Spleen (tissue), 11 donors: ENCODE measurements around the gene SCFD2. TPM values are rescaled to one million over a fixed set of nuclear protein-coding genes. Genes with fewer than 3 reads are reported as not detected.
"Not testable (repeated sequence)": the region's sequence is repeated elsewhere in the genome, so short reads cannot be mapped to it uniquely, and the experiment has no call there.

Source experiments
- DNase-seq: peaks from one replicate; pipeline ENCODE4 v3.0.0-alpha.2; 2020
- H3K27ac ChIP-seq, 8 donors: fragments of 200-600 bp; sonication (generic) in 7 of 8; 1 replicate in 4 of 8; 2 replicates in 4 of 8; pipeline versions ENCODE4 v1.5.0 to v1.8.0; 2016 to 2021; ENCODE audit warnings: inconsistent platforms in 4 of 8, mild to moderate bottlenecking in 4 of 8, moderate library complexity in 1 of 8
- H3K27me3 ChIP-seq, 7 donors: fragments of 200-600 bp; sonication (generic) in 6 of 7; replicated peaks in 1 of 7; 1 replicate in 4 of 7; 2 replicates in 3 of 7; pipeline versions ENCODE4 v1.5.0 to v1.8.0; 2016 to 2021; ENCODE audit warnings: inconsistent platforms in 3 of 7, mild to moderate bottlenecking in 1 of 7
- H3K36me3 ChIP-seq, 6 donors: fragments of 200-600 bp; sonication (generic) in 5 of 6; 1 replicate in 4 of 6; 2 replicates in 2 of 6; pipeline versions ENCODE4 v1.5.0 to v1.8.0; 2016 to 2021; ENCODE audit warnings: inconsistent platforms in 2 of 6
- H3K4me1 ChIP-seq, 6 donors: fragments of 200-600 bp; sonication (generic) in 5 of 6; 1 replicate in 3 of 6; 2 replicates in 3 of 6; pipeline versions ENCODE4 v1.5.0 to v1.8.0; 2016 to 2021; ENCODE audit warnings: inconsistent platforms in 3 of 6
- H3K4me3 ChIP-seq, 8 donors: fragments of 200-600 bp; sonication (generic) in 7 of 8; 1 replicate in 4 of 8; 2 replicates in 4 of 8; pipeline versions ENCODE4 v1.5.0 to v1.8.0; 2016 to 2021; ENCODE audit warnings: inconsistent platforms in 4 of 8, mild to moderate bottlenecking in 4 of 8, moderate library complexity in 2 of 8
- H3K9me3 ChIP-seq, 8 donors: fragments of 200-600 bp; sonication (generic) in 7 of 8; 1 replicate in 4 of 8; 2 replicates in 4 of 8; pipeline versions ENCODE4 v1.5.0 to v1.8.0; 2016 to 2021; ENCODE audit warnings: inconsistent platforms in 4 of 8
- CTCF ChIP-seq, 11 experiments: fragments of 200-600 bp in 7 of 11; fragments of 450-650 bp in 4 of 11; sonication (generic) in 4 of 11; IDR thresholded peaks in 8 of 11; conservative IDR thresholded peaks in 3 of 11; 1 replicate in 7 of 11; 2 replicates in 4 of 11; pipeline versions ENCODE4 v1.4.0 to v1.8.0; 2016 to 2021; ENCODE audit warnings: antibody characterized with exemption in 11 of 11, inconsistent platforms in 4 of 11, mild to moderate bottlenecking in 1 of 11
- POLR2A ChIP-seq, 3 donors: fragments of 450-650 bp; IDR thresholded peaks; one replicate each; pipeline ENCODE4 v1.5.1; 2017; ENCODE audit warnings: antibody characterized with exemption in 3 of 3, mild to moderate bottlenecking in 1 of 3
- POLR2AphosphoS5 ChIP-seq, 3 donors: sonication (generic); formaldehyde crosslinking; IDR thresholded peaks; one replicate each; pipeline ENCODE4 v1.5.1; 2017; ENCODE audit warnings: antibody characterized with exemption in 3 of 3
- WGBS, 5 donors: extraction: QIAGEN DNeasy Blood & Tissue Kit in 3 of 5; methylation state at CpG; one replicate each; pipeline versions ENCODE4 v1.1.5 to v1.1.7; 2013 to 2018; 5-methylcytosine and 5-hydroxymethylcytosine counted together
- intact Hi-C: fragments of 100-400 bp; cut with DNase I; formaldehyde crosslinking; loops from one replicate; pipeline ENCODE4 v1.15.0; 2023; ENCODE audit warnings: low total_unique reads
- polyA plus RNA-seq, 3 donors: library from polyadenylated mRNA; stranded (reverse); fragments of 200-250 nt; gene quantifications; one replicate each; pipeline ENCODE4 v1.2.1, GENCODE V29; 2013
- total RNA-seq, 7 donors: library from RNA; depleted of rRNA in 3 of 7; stranded (reverse); fragments of >200 nt in 3 of 7; fragmentation: NEBNext Ultra II Directional in 4 of 7; extraction: Animal tissue kit (Norgen Biotek cat#: 25700) in 4 of 7; gene quantifications; one replicate each; pipeline versions ENCODE4 v1.1.0 to v1.2.1, GENCODE V29; 2016 to 2021
- donor health status: healthy with polysubstance abuse.
- donor health status: DM: no; HTN: no; CAD: no; lungs with moderate emphysema.
- donor health status: DM: no; HTN: no; CAD: no.
- donor health status: Bipolar disorder and iron deficiency.
- donor health status: healthy.
- donor health status: DM: no; HTN: no; CAD: no.
- donor health status: DM: yes; HTN: yes; CAD: no.

SCFD2 gene
- total and polyA plus RNA-seq, 10 donors, result 3.6 to 42.1 (median 21.1) TPM

- Histone ChIP-seq H3K36me3 (no peaks in the 10 kb centered on the region), H3K27me3 (no peaks in the 10 kb centered on the region), H3K4me3 (no peak overlapping the region), H3K9me3 (peaks cover 0 to 19% (median 12%) of the 10 kb centered on the region in 8 donors), H3K4me1 (no peaks in the 10 kb centered on the region), H3K27ac (no peak overlapping the region)
- TF ChIP-seq CTCF (IDR thresholded peaks at IDR 0.05 in 8 of 11, conservative IDR thresholded peaks at IDR 0.05 in 3 of 11), result no peak
- no peak for TF ChIP-seq POLR2AphosphoS5 (IDR thresholded peaks at IDR 0.05)
- no peak for TF ChIP-seq POLR2A (IDR thresholded peaks at IDR 0.05)
- WGBS, 5 donors, result 95 to 98% (median 97%) methylated on average over 2 of the region's 2 CpGs
- intact Hi-C loops, result no loop called here
- DNase-seq, result no peak
These were observed 182.1 kb downstream of the SCFD2 start for GRCh38 chr4:53183754-53184153.

- DNase-seq, H3K4me3 ChIP-seq, H3K27me3 ChIP-seq, H3K4me1 ChIP-seq, H3K27ac ChIP-seq, intact Hi-C loops: not testable (repeated sequence)
- peaks cover 0 to 41% (median 29%) of the 10 kb centered on the region in 8 donors for H3K9me3 ChIP-seq
- H3K36me3 ChIP-seq, result peaks cover 0 to 11% (median 0%) of the 10 kb centered on the region in 6 donors
- 96 to 99% (median 97%) methylated on average over 4 of the region's 4 CpGs for WGBS, 5 donors
These were observed 188.1 kb downstream of the SCFD2 start for GRCh38 chr4:53177751-53178150.

GRCh38 chr4:53175640-53176039, 190.2 kb downstream of the SCFD2 start:
- H3K9me3 ChIP-seq, result peaks cover 0 to 41% (median 29%) of the 10 kb centered on the region in 8 donors
- intact Hi-C loops, result no loop called here
- H3K27ac ChIP-seq, result no peak overlapping the region
- H3K4me1 ChIP-seq, result peaks cover 0 to 8% (median 2%) of the 10 kb centered on the region in 6 donors
- H3K36me3 ChIP-seq, result peaks cover 0 to 11% (median 0%) of the 10 kb centered on the region in 6 donors
- H3K27me3 ChIP-seq, result no peaks in the 10 kb centered on the region
- H3K4me3 ChIP-seq, result no peak overlapping the region
- no peak for TF ChIP-seq POLR2AphosphoS5 (IDR thresholded peaks at IDR 0.05)
- no peak for TF ChIP-seq POLR2A (IDR thresholded peaks at IDR 0.05)
- TF ChIP-seq CTCF (IDR thresholded peaks at IDR 0.05 in 8 of 11, conservative IDR thresholded peaks at IDR 0.05 in 3 of 11), result no peak
- no peak for DNase-seq

- H3K4me3 ChIP-seq, result no peak overlapping the region
- intact Hi-C loops, result no loop called here
- no peak for TF ChIP-seq CTCF (IDR thresholded peaks at IDR 0.05 in 8 of 11, conservative IDR thresholded peaks at IDR 0.05 in 3 of 11)
- H3K27me3 ChIP-seq, result no peaks in the 10 kb centered on the region
- 83 to 94% (median 87%) methylated on average over 3 of the region's 3 CpGs for WGBS, 5 donors
- no peak for DNase-seq
- H3K9me3 ChIP-seq, result peaks cover 0 to 38% (median 26%) of the 10 kb centered on the region in 8 donors
- peaks cover 0 to 8% (median 2%) of the 10 kb centered on the region in 6 donors for H3K4me1 ChIP-seq
- no peak overlapping the region for H3K27ac ChIP-seq
- H3K36me3 ChIP-seq, result peaks cover 0 to 11% (median 0%) of the 10 kb centered on the region in 6 donors
These were observed 191.0 kb downstream of the SCFD2 start for GRCh38 chr4:53174823-53175222.

- Histone ChIP-seq H3K4me3 (no peak overlapping the region), H3K9me3 (peaks cover 0 to 28% (median 20%) of the 10 kb centered on the region in 8 donors), H3K36me3 (peaks cover 0 to 11% (median 0%) of the 10 kb centered on the region in 6 donors), H3K4me1 (peaks cover 0 to 8% (median 2%) of the 10 kb centered on the region in 6 donors), H3K27ac (no peak overlapping the region), H3K27me3 (no peaks in the 10 kb centered on the region)
- no peak for TF ChIP-seq POLR2A (IDR thresholded peaks at IDR 0.05)
- TF ChIP-seq POLR2AphosphoS5 (IDR thresholded peaks at IDR 0.05), result no peak
- no peak for TF ChIP-seq CTCF (IDR thresholded peaks at IDR 0.05 in 8 of 11, conservative IDR thresholded peaks at IDR 0.05 in 3 of 11)
- no peak for DNase-seq
- intact Hi-C loops, result no loop called here
- 49 to 81% (median 77%) methylated on average over 1 of the region's 1 CpG for WGBS, 5 donors
These were observed 192.3 kb downstream of the SCFD2 start for GRCh38 chr4:53173576-53173975.
